K562 (cell line): ENCODE measurements around the gene TRIM24. TPM values are rescaled to one million over a fixed set of nuclear protein-coding genes. Genes with fewer than 3 reads are reported as not detected.

Experiments
- ATAC-seq: fragments of 200-7000 bp; cut with Tn5 transposase; 3 replicates; pipeline ENCODE4 v1.9.1; 2020; ENCODE audit warnings: moderate library complexity
- BruUV-seq: library from RNA; stranded (reverse); fragments of 400-500 nt; replicated peaks from 2 replicates; lab custom pipeline; 2021; lab: Mats Ljungman, UMichigan
- CTCF ChIA-PET: fragments of 300-600 bp; formaldehyde crosslinking; extraction: SDS; loops from one replicate; lab custom pipeline; 2021; ENCODE audit warnings: low intra/inter-chr PET ratio; lab: Yijun Ruan, JAX
- POLR2A ChIA-PET: fragments of 300-600, 350-650 bp; sonication (Branson Sonifier 250); formaldehyde crosslinking; extraction: SDS; loops from one replicate; lab custom pipeline; 2021; ENCODE audit warnings: antibody characterized with exemption, inconsistent platforms; lab: Yijun Ruan, JAX
- DNase-seq, 4 experiments: peaks; one replicate each; pipeline versions ENCODE4 v3.0.0 to v3.0.0-alpha.2; 2011 to 2018; ENCODE audit warnings: low spot score in 3 of 4, mixed read lengths in 3 of 4; ENCODE audit errors: extremely low read depth in 1 of 4
- FAIRE-seq: peaks from 2 replicates; lab custom pipeline; 2011; peaks lifted over from hg19 to GRCh38; lab: Jason Lieb, UNC
- H2AFZ ChIP-seq: 2 replicates; pipeline ENCODE4 v1.6.0; 2011; ENCODE audit warnings: low read depth, low read length, control low read depth, inconsistent platforms
- H3K27ac ChIP-seq: fragments of 200-600 bp; 3 replicates; pipeline ENCODE4 v1.8.0; 2011; ENCODE audit warnings: low read depth, mild to moderate bottlenecking, control low read depth, inconsistent platforms, low read length, moderate library complexity, mixed read lengths; ENCODE audit errors: extremely low read depth
- H3K27me3 ChIP-seq, 2 experiments: fragments of 300-600 bp in 1 of 2; 2 replicates in 1 of 2; 3 replicates in 1 of 2; pipeline versions ENCODE4 v1.6.0 to v1.8.0; 2011; ENCODE audit warnings: inconsistent platforms in 2 of 2, low read length in 2 of 2, mild to moderate bottlenecking in 1 of 2, mixed read lengths in 1 of 2, moderate library complexity in 1 of 2; ENCODE audit not compliant: control insufficient read depth in 2 of 2, insufficient read depth in 2 of 2
- H3K36me3 ChIP-seq: fragments of 300-600 bp; 3 replicates; pipeline ENCODE4 v1.8.0; 2011; ENCODE audit warnings: mild to moderate bottlenecking, low read length, inconsistent platforms; ENCODE audit not compliant: control insufficient read depth, insufficient read depth
- H3K4me1 ChIP-seq, 2 experiments: fragments of 200-600 bp in 1 of 2; replicated peaks in 1 of 2; 2 replicates in 1 of 2; 3 replicates in 1 of 2; pipeline versions ENCODE4 v1.5.1 to v1.8.0; 2011; ENCODE audit warnings: inconsistent platforms in 2 of 2, low read length in 2 of 2, mild to moderate bottlenecking in 1 of 2, mixed read lengths in 1 of 2, moderate library complexity in 1 of 2; ENCODE audit not compliant: control insufficient read depth in 2 of 2, insufficient read depth in 2 of 2
- H3K4me2 ChIP-seq: 2 replicates; pipeline ENCODE4 v1.6.1; 2011; ENCODE audit warnings: low read length, control low read depth, inconsistent platforms, mixed read lengths; ENCODE audit not compliant: insufficient read depth
- H3K4me3 ChIP-seq: fragments of 200-600 bp; sonication (generic), shearing (Covaris generic); 2 replicates; pipeline ENCODE4 v1.5.1; 2016; ENCODE audit warnings: control low read depth, inconsistent platforms
- H3K79me2 ChIP-seq: fragments of 200-600 bp; 3 replicates; pipeline ENCODE4 v1.8.0; 2011; ENCODE audit warnings: low read length, inconsistent platforms; ENCODE audit not compliant: control insufficient read depth, insufficient read depth
- H3K9ac ChIP-seq, 2 experiments: 2 replicates each; pipeline versions ENCODE4 v1.6.0 to v1.6.1; 2011; ENCODE audit warnings: low read depth in 2 of 2, low read length in 2 of 2, control low read depth in 1 of 2, inconsistent platforms in 1 of 2, mild to moderate bottlenecking in 1 of 2, mixed read lengths in 1 of 2; ENCODE audit not compliant: insufficient read depth in 1 of 2
- H3K9me1 ChIP-seq: one replicate; pipeline ENCODE4 v1.6.0; 2011; ENCODE audit warnings: inconsistent platforms, mild to moderate bottlenecking, low read length, moderate library complexity; ENCODE audit not compliant: control insufficient read depth, insufficient read depth
- H3K9me3 ChIP-seq: replicated peaks from 2 replicates; pipeline ENCODE4 v1.5.1; 2011; ENCODE audit warnings: low read depth, low read length, inconsistent platforms; ENCODE audit not compliant: control insufficient read depth, insufficient read depth
- H4K20me1 ChIP-seq: replicated peaks from 2 replicates; pipeline ENCODE4 v1.6.1; 2011; ENCODE audit warnings: low read length, inconsistent platforms, mixed read lengths; ENCODE audit not compliant: control insufficient read depth, insufficient read depth
- IRF1 ChIP-seq: sonication (generic); formaldehyde crosslinking; IDR thresholded peaks from 2 replicates; pipeline ENCODE4 v1.8.0; 2022; ENCODE audit warnings: missing genetic modification reagents, mild to moderate bottlenecking, borderline replicate concordance
- LCOR ChIP-seq: sonication (generic); formaldehyde crosslinking; IDR thresholded peaks from 2 replicates; pipeline ENCODE4 v1.8.0; 2022; ENCODE audit warnings: mild to moderate bottlenecking, missing genetic modification reagents
- MCM2 ChIP-seq: fragments of 450-650 bp; IDR thresholded peaks from 2 replicates; pipeline ENCODE4 v1.6.1; 2017; ENCODE audit warnings: low read depth, mild to moderate bottlenecking
- PML ChIP-seq: IDR thresholded peaks from 2 replicates; pipeline ENCODE4 v1.6.1; 2012; ENCODE audit warnings: low read length, inconsistent platforms
- POLR2AphosphoS2 ChIP-seq: IDR thresholded peaks from 2 replicates; pipeline ENCODE4 v1.6.1; 2012; ENCODE audit warnings: low read length, improper control_type of control experiment
- SMAD4 ChIP-seq: fragments of 250-450 bp; sonication (Bioruptor Pico); conservative IDR thresholded peaks from 2 replicates; pipeline ENCODE4 v1.8.0; 2021; ENCODE audit warnings: inconsistent platforms, mild to moderate bottlenecking, moderate library complexity
- SMARCB1 ChIP-seq: IDR thresholded peaks from 2 replicates; pipeline ENCODE4 v1.6.1; 2011; ENCODE audit warnings: improper control_type of control experiment, low read depth; ENCODE audit not compliant: insufficient read length
- U2AF1 ChIP-seq: fragments of 200-400 bp; formaldehyde crosslinking; optimal IDR thresholded peaks from 2 replicates; pipeline ENCODE3; 2017; ENCODE audit warnings: mild to moderate bottlenecking, low read depth, low read length, moderate library complexity
- ZNF175 ChIP-seq: fragments of 200-800 bp; sonication (Bioruptor generic); IDR thresholded peaks from 2 replicates; pipeline ENCODE4 v1.6.1; 2016; ENCODE audit warnings: low read depth, mild to moderate bottlenecking, missing genetic modification characterization, missing compliant biosample characterization
- ZNF655 ChIP-seq: fragments of 250-450 bp; sonication (Bioruptor Pico); IDR thresholded peaks from 2 replicates; pipeline ENCODE4 v1.5.0; 2021
- ZNF696 ChIP-seq: fragments of 250-450 bp; sonication (Bioruptor Pico); conservative IDR thresholded peaks from 2 replicates; pipeline ENCODE4 v1.4.0; 2020; ENCODE audit warnings: mild to moderate bottlenecking, moderate library complexity
- WGBS: fragments of 100-300 bp; shearing (Covaris generic); methylation state at CpG from one replicate; pipeline ENCODE4 v1.1.6; 2016; ENCODE audit warnings: low coverage, mixed read lengths; ENCODE audit not compliant: insufficient coverage; ENCODE audit errors: missing lambda C conversion rate; 5-methylcytosine and 5-hydroxymethylcytosine counted together
- in situ Hi-C: fragments of 300-500 bp; cut with MboI; formaldehyde crosslinking; loops from 4 replicates; pipeline ENCODE4 v1.15.0; 2018; ENCODE audit warnings: inconsistent platforms, mixed read lengths
- intact Hi-C: fragments of 100-400 bp; cut with micrococcal nuclease; formaldehyde crosslinking; loops from 2 replicates; pipeline ENCODE4 v1.14.2; 2022
- polyA plus RNA-seq, 8 experiments: library from polyadenylated mRNA; depleted of rRNA in 4 of 8; stranded (reverse) in 5 of 8; unstranded in 3 of 8; fragments of >200 nt; fragmentation: Nextera tagmentation in 2 of 8; fragmentation: Illumina TruSeq in 1 of 8; extraction: Ambion mirVana in 2 of 8; extraction: Trizol in 1 of 8; gene quantifications; 2 replicates each; pipeline versions ENCODE4 v1.2.1 to v1.2.3, GENCODE V29; 2011 to 2014; ENCODE audit warnings: inconsistent platforms in 1 of 8, missing spikeins in 1 of 8
- total RNA-seq, 7 experiments: library from RNA; depleted of rRNA in 6 of 7; stranded (reverse); fragments of >200 nt in 6 of 7; fragmentation: Illumina TruSeq in 2 of 7; extraction: Trizol in 2 of 7; gene quantifications; 2 replicates each; pipeline versions ENCODE4 v1.2.1 to v1.2.3, GENCODE V29; 2011 to 2021; ENCODE audit warnings: low replicate concordance in 1 of 7
- TF ChIP-seq, protein P1 (sequence below): fragments of 450-650 bp; IDR thresholded peaks from 2 replicates; pipeline ENCODE4 v1.6.1; 2016; ENCODE audit warnings: low read depth, mild to moderate bottlenecking, moderate library complexity
- TF ChIP-seq, protein P2 (sequence below): fragments of 250-450 bp; sonication (Bioruptor Pico); IDR thresholded peaks from 2 replicates; pipeline ENCODE4 v1.8.0; 2022; ENCODE audit warnings: moderate library complexity, mild to moderate bottlenecking, inconsistent platforms

The TRIM24 gene
- total and polyA plus RNA-seq, 9 of the 15 experiments (the other 6 are each of a cell fraction or from before 2014, with no cell fraction given) = 13.4 to 74.0 (median 41.7) TPM

DNA sequence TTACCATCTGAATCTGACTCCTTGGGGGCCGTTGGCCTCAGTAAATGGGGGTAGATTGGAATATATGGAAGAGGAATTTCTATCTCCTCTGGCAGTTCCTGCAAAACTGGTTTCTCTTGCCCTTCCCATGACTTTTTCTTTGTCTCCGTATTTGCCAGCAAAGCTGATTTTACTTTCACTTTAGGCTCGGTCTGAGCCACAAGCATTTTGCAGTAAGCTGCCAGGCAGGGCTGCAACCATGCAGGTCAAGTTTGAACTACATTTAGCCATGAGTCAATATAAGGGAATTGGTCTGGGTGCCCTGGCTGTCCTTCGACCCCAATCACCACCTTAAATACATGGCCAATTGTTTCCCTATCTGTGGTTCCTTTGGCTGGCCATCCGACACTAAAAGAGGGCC, 104.3 kb downstream of the TRIM24 start:
- no peak for ATAC-seq
- Histone ChIP-seq H3K36me3 (peaks cover 89% of the 10 kb centered on the region), H3K27ac (no peak overlapping the region), H3K79me2 (no peaks in the 10 kb centered on the region; the same call in 2 of the 3 replicates), H3K9ac (no peak overlapping the region), H3K9me3 (peaks cover 18% of the 10 kb centered on the region), H3K4me3 (no peak overlapping the region), H2AFZ (no peak overlapping the region), H3K4me2 (no peak overlapping the region), H3K4me1 (no peaks in the 10 kb centered on the region; a peak in 2 of 5 replicates), H4K20me1 (no peaks in the 10 kb centered on the region), H3K9me1 (no peaks in the 10 kb centered on the region), H3K27me3 (no peaks in the 10 kb centered on the region)
- BruUV-seq = no TSS peak
- intact Hi-C loops (no loop called here), in situ Hi-C loops (no loop called here)
- POLR2A ChIA-PET = interaction anchor here (0.6 kb wide), 1 partner anchor 70 kb away, joined by 3 read pairs; no protein-coding TSS in a partner anchor
- CTCF ChIA-PET = no interaction called here
- TF ChIP-seq PML (no peak), POLR2AphosphoS2 (no peak), U2AF1 (no peak), SMARCB1 (no peak), SMAD4 (CRISPR knock-in tag) (no peak), MCM2 (no peak), ZNF655 (no peak), ZNF696 (no peak), ZNF175 (CRISPR knock-in tag) (no peak), IRF1 (CRISPR knock-in tag) (no peak), LCOR (CRISPR knock-in tag) (no peak)
- TF ChIP-seq, protein P1, sequence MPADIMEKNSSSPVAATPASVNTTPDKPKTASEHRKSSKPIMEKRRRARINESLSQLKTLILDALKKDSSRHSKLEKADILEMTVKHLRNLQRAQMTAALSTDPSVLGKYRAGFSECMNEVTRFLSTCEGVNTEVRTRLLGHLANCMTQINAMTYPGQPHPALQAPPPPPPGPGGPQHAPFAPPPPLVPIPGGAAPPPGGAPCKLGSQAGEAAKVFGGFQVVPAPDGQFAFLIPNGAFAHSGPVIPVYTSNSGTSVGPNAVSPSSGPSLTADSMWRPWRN = no peak
- TF ChIP-seq, protein P2, sequence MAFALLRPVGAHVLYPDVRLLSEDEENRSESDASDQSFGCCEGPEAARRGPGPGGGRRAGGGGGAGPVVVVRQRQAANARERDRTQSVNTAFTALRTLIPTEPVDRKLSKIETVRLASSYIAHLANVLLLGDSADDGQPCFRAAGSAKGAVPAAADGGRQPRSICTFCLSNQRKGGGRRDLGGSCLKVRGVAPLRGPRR (CRISPR knock-in tag) = no peak
- no peak for FAIRE-seq
- no peak for DNase-seq
- 96% methylated on average over 5 of the region's 5 CpGs for WGBS
